RWPE2 (cell line): ENCODE results near the gene TMEM158.
A peak's percentile ranks its signal among the peaks of the same experiment; 100 is the strongest.

ENCODE experiments used
- ATAC-seq: fragments of 200-7000 bp; cut with Tn5 transposase; 3 replicates; pipeline ENCODE4 v1.9.1; 2021; ENCODE audit warnings: low read depth
- DNase-seq: peaks from one replicate; pipeline ENCODE4 v3.0.0-alpha.2; 2020; ENCODE audit warnings: low spot score
- H3K27ac ChIP-seq: fragments of 450-650 bp; 2 replicates; pipeline ENCODE4 v1.5.1; 2017; ENCODE audit warnings: mild to moderate bottlenecking; ENCODE audit not compliant: poor library complexity, severe bottlenecking
- H3K27me3 ChIP-seq: fragments of 250-450 bp; sonication (Bioruptor Pico); 2 replicates; pipeline ENCODE4 v1.5.1; 2021; ENCODE audit warnings: mild to moderate bottlenecking, moderate library complexity; ENCODE audit not compliant: insufficient read depth, poor library complexity, severe bottlenecking
- H3K36me3 ChIP-seq: fragments of 250-450 bp; sonication (Bioruptor Pico); 2 replicates; pipeline ENCODE4 v1.5.1; 2020; ENCODE audit warnings: low read depth, mild to moderate bottlenecking, moderate library complexity
- H3K4me1 ChIP-seq: fragments of 250-450 bp; sonication (Bioruptor Pico); 2 replicates; pipeline ENCODE4 v1.5.1; 2021; ENCODE audit warnings: mild to moderate bottlenecking, moderate library complexity; ENCODE audit not compliant: insufficient read depth, poor library complexity, severe bottlenecking
- H3K4me3 ChIP-seq: fragments of 250-450 bp; sonication (Bioruptor Pico); 2 replicates; pipeline ENCODE4 v1.5.1; 2021; ENCODE audit warnings: mild to moderate bottlenecking, moderate library complexity; ENCODE audit not compliant: severe bottlenecking
- H3K9me3 ChIP-seq: fragments of 250-450 bp; sonication (Bioruptor Pico); 2 replicates; pipeline ENCODE4 v1.5.1; 2021; ENCODE audit warnings: mild to moderate bottlenecking, moderate library complexity; ENCODE audit not compliant: severe bottlenecking
- CTCF ChIP-seq: fragments of 450-650 bp; IDR thresholded peaks from one replicate; pipeline ENCODE4 v1.5.1; 2017; ENCODE audit warnings: mild to moderate bottlenecking, moderate library complexity; ENCODE audit not compliant: poor library complexity, severe bottlenecking

Gene TMEM158

GRCh38 chr3:45188719-45189659 lies 37.1 kb downstream of the TMEM158 start:
- no peak for TF ChIP-seq CTCF
- Histone ChIP-seq H3K27ac (no peak overlapping the region), H3K4me1 (peaks cover 5% of the 10 kb centered on the region), H3K36me3 (no peaks in the 10 kb centered on the region), H3K9me3 (no peaks in the 10 kb centered on the region), H3K4me3 (no peak overlapping the region), H3K27me3 (no peaks in the 10 kb centered on the region)
- no peak for ATAC-seq
- no peak for DNase-seq

- H3K27ac ChIP-seq, result no peak overlapping the region
- ATAC-seq, result peak; percentile 28; the same call in 2 of the 3 replicates
- TF ChIP-seq CTCF, result no peak
Measured at GRCh38 chr3:45187694-45188141, 38.4 kb downstream of the TMEM158 start.

GRCh38 chr3:45186871-45187270 lies 39.2 kb downstream of the TMEM158 start:
- Histone ChIP-seq H3K9me3 (no peaks in the 10 kb centered on the region), H3K27me3 (no peaks in the 10 kb centered on the region), H3K36me3 (no peaks in the 10 kb centered on the region), H3K4me3 (no peak overlapping the region), H3K27ac (no peak overlapping the region), H3K4me1 (peaks cover 16% of the 10 kb centered on the region)
- no peak for TF ChIP-seq CTCF
- ATAC-seq (no peak), DNase-seq (no peak)

More at GRCh38 chr3:45187694-45188141, 38.4 kb downstream of the TMEM158 start:
- Histone ChIP-seq H3K36me3 (no peaks in the 10 kb centered on the region), H3K27me3 (no peaks in the 10 kb centered on the region), H3K4me1 (peaks cover 15% of the 10 kb centered on the region), H3K4me3 (no peak overlapping the region), H3K9me3 (no peaks in the 10 kb centered on the region)
- no peak for DNase-seq

- no peak overlapping the region for H3K27ac ChIP-seq
- DNase-seq (no peak), ATAC-seq (no peak)
- H3K4me3 ChIP-seq, result no peak overlapping the region
- no peaks in the 10 kb centered on the region for H3K27me3 ChIP-seq
- no peaks in the 10 kb centered on the region for H3K9me3 ChIP-seq
- no peak for TF ChIP-seq CTCF
- peaks cover 16% of the 10 kb centered on the region for H3K4me1 ChIP-seq
- H3K36me3 ChIP-seq, result no peaks in the 10 kb centered on the region
Measured at GRCh38 chr3:45185461-45185860, 40.6 kb downstream of the TMEM158 start.

- ATAC-seq, result no peak
- H3K27me3 ChIP-seq, result no peaks in the 10 kb centered on the region
- peaks cover 16% of the 10 kb centered on the region for H3K4me1 ChIP-seq
- H3K4me3 ChIP-seq, result no peak overlapping the region
- H3K27ac ChIP-seq, result no peak overlapping the region
- no peaks in the 10 kb centered on the region for H3K36me3 ChIP-seq
- no peak for TF ChIP-seq CTCF
- DNase-seq, result no peak
- H3K9me3 ChIP-seq, result no peaks in the 10 kb centered on the region
Measured at GRCh38 chr3:45185052-45185451, 41.0 kb downstream of the TMEM158 start.
